ENCODE results near the gene UBE2Q1.

DNA sequence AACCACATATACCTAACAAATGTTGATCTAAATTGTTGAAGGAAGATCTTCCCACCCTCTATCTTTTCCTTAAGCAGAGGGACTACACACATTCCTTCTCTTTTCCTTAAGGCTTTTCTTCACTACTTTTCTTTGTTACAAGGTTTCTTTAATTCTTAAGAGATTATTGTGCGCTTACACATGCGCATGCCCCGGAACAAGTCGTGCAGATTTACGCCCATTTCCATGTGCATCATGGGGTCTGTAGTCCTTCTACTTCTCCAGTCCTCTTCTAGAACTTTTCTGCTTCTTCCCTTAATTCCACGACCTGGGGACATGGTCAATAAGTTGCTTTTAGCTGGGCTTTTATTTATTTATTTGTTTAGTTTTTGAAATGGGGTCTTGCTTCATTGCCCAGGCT is 7.4 kb upstream of the UBE2Q1 start:
- no peak for TF ChIP-seq CTCF (IDR thresholded peaks at IDR 0.05; ENCODE audit: low read depth, low read length, missing input control)
- TF ChIP-seq TAF1 (conservative IDR thresholded peaks at IDR 0.05), result no peak
- no peak for TF ChIP-seq RAD21 (IDR thresholded peaks at IDR 0.05)
- no peak for TF ChIP-seq SP1 (IDR thresholded peaks at IDR 0.05)
- TF ChIP-seq, protein P1, sequence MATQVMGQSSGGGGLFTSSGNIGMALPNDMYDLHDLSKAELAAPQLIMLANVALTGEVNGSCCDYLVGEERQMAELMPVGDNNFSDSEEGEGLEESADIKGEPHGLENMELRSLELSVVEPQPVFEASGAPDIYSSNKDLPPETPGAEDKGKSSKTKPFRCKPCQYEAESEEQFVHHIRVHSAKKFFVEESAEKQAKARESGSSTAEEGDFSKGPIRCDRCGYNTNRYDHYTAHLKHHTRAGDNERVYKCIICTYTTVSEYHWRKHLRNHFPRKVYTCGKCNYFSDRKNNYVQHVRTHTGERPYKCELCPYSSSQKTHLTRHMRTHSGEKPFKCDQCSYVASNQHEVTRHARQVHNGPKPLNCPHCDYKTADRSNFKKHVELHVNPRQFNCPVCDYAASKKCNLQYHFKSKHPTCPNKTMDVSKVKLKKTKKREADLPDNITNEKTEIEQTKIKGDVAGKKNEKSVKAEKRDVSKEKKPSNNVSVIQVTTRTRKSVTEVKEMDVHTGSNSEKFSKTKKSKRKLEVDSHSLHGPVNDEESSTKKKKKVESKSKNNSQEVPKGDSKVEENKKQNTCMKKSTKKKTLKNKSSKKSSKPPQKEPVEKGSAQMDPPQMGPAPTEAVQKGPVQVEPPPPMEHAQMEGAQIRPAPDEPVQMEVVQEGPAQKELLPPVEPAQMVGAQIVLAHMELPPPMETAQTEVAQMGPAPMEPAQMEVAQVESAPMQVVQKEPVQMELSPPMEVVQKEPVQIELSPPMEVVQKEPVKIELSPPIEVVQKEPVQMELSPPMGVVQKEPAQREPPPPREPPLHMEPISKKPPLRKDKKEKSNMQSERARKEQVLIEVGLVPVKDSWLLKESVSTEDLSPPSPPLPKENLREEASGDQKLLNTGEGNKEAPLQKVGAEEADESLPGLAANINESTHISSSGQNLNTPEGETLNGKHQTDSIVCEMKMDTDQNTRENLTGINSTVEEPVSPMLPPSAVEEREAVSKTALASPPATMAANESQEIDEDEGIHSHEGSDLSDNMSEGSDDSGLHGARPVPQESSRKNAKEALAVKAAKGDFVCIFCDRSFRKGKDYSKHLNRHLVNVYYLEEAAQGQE (IDR thresholded peaks at IDR 0.05), result no peak
- TF ChIP-seq, protein P2, sequence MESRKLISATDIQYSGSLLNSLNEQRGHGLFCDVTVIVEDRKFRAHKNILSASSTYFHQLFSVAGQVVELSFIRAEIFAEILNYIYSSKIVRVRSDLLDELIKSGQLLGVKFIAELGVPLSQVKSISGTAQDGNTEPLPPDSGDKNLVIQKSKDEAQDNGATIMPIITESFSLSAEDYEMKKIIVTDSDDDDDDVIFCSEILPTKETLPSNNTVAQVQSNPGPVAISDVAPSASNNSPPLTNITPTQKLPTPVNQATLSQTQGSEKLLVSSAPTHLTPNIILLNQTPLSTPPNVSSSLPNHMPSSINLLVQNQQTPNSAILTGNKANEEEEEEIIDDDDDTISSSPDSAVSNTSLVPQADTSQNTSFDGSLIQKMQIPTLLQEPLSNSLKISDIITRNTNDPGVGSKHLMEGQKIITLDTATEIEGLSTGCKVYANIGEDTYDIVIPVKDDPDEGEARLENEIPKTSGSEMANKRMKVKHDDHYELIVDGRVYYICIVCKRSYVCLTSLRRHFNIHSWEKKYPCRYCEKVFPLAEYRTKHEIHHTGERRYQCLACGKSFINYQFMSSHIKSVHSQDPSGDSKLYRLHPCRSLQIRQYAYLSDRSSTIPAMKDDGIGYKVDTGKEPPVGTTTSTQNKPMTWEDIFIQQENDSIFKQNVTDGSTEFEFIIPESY (IDR thresholded peaks at IDR 0.05), result no peak
- TF ChIP-seq JUND (IDR thresholded peaks at IDR 0.05), result no peak
- TF ChIP-seq ATF3 (IDR thresholded peaks at IDR 0.05), result no peak
- TF ChIP-seq GABPA (IDR thresholded peaks at IDR 0.05 in 1 of 2, conservative IDR thresholded peaks at IDR 0.05 in 1 of 2), result no peak
- no peak for TF ChIP-seq EGR1 (IDR thresholded peaks at IDR 0.05; ENCODE audit: low read depth in 2 of 2)
- no peak for TF ChIP-seq FOXA1 (IDR thresholded peaks at IDR 0.05)
- TF ChIP-seq, protein P3, sequence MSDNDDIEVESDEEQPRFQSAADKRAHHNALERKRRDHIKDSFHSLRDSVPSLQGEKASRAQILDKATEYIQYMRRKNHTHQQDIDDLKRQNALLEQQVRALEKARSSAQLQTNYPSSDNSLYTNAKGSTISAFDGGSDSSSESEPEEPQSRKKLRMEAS (IDR thresholded peaks at IDR 0.05), result no peak
- TF ChIP-seq YY1 (IDR thresholded peaks at IDR 0.05), result no peak
